ENCODE results near the gene PIK3R6.

PIK3R6 gene

GRCh38 chr17:8869114-8869815 lies 1.8 kb upstream of the PIK3R6 start:
- TF ChIP-seq, protein P1, sequence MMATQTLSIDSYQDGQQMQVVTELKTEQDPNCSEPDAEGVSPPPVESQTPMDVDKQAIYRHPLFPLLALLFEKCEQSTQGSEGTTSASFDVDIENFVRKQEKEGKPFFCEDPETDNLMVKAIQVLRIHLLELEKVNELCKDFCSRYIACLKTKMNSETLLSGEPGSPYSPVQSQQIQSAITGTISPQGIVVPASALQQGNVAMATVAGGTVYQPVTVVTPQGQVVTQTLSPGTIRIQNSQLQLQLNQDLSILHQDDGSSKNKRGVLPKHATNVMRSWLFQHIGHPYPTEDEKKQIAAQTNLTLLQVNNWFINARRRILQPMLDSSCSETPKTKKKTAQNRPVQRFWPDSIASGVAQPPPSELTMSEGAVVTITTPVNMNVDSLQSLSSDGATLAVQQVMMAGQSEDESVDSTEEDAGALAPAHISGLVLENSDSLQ (IDR thresholded peaks at IDR 0.05), result no peak
- TF ChIP-seq FOXK2 (IDR thresholded peaks at IDR 0.05) (no peak), FOXM1 (IDR thresholded peaks at IDR 0.05; ENCODE audit: borderline replicate concordance) (no peak), SP1 (IDR thresholded peaks at IDR 0.05) (no peak), NFRKB (IDR thresholded peaks at IDR 0.05) (no peak), ELF4 (IDR thresholded peaks at IDR 0.05) (no peak), HDGF (IDR thresholded peaks at IDR 0.05; ENCODE audit: borderline replicate concordance) (no peak), SUZ12 (IDR thresholded peaks at IDR 0.05) (no peak), CTBP1 (IDR thresholded peaks at IDR 0.05; ENCODE audit: borderline replicate concordance) (no peak), BHLHE40 (IDR thresholded peaks at IDR 0.05; ENCODE audit: borderline replicate concordance) (no peak), ARNT (IDR thresholded peaks at IDR 0.05) (no peak), TARDBP (IDR thresholded peaks at IDR 0.05) (no peak), LEF1 (IDR thresholded peaks at IDR 0.05; ENCODE audit: borderline replicate concordance) (no peak)
- ChIA-PET POLR2A (no interaction called here), CTCF (no interaction called here)
- no peak for DNase-seq (ENCODE audit: extremely low spot score)

DNA sequence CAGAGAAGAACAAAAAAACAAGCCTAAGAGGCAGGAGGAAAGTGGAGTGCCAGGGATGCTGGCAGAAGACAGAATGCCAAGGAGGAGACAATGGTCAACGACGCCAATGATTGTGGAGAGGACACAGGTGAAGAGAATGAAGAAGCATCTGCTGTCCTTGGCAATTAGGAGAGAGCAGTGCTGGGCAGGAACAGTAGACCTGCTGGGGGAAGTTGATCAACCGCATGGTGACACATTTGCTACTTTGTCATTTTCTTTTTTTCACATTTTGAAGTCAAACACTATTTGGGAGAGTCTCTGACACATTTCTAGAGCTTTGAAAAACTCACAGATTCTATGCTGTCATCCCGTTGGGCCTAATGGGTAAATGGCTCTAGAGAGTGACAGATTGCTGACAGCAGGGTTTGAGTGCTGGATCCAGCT lies 1.1 kb upstream of the PIK3R6 start:
- TF ChIP-seq HDGF (IDR thresholded peaks at IDR 0.05; ENCODE audit: borderline replicate concordance), result no peak
- TF ChIP-seq TARDBP (IDR thresholded peaks at IDR 0.05), result no peak
- no peak for TF ChIP-seq ARNT (IDR thresholded peaks at IDR 0.05)
- TF ChIP-seq FOXM1 (IDR thresholded peaks at IDR 0.05; ENCODE audit: borderline replicate concordance), result no peak
- no peak for TF ChIP-seq ELF4 (IDR thresholded peaks at IDR 0.05)
- no peak for TF ChIP-seq FOXK2 (IDR thresholded peaks at IDR 0.05)
- no peak for TF ChIP-seq CTBP1 (IDR thresholded peaks at IDR 0.05; ENCODE audit: borderline replicate concordance)
- no peak for TF ChIP-seq SP1 (IDR thresholded peaks at IDR 0.05)
- no peak for TF ChIP-seq BHLHE40 (IDR thresholded peaks at IDR 0.05; ENCODE audit: borderline replicate concordance)
- no peak for TF ChIP-seq ZNF384 (IDR thresholded peaks at IDR 0.05)
- TF ChIP-seq L3MBTL2 (conservative IDR thresholded peaks at IDR 0.05), result no peak
- no peak for TF ChIP-seq NFRKB (IDR thresholded peaks at IDR 0.05)
- no peak for TF ChIP-seq FOXA1 (IDR thresholded peaks at IDR 0.05)
- DNase-seq (ENCODE audit: extremely low spot score), result no peak
- ChIA-PET POLR2A (no interaction called here), CTCF (no interaction called here)

- POLR2A ChIA-PET, result no interaction called here
- TF ChIP-seq CTBP1 (IDR thresholded peaks at IDR 0.05; ENCODE audit: borderline replicate concordance) (no peak), FOXM1 (IDR thresholded peaks at IDR 0.05; ENCODE audit: borderline replicate concordance) (no peak), FOXA1 (IDR thresholded peaks at IDR 0.05) (no peak), SUZ12 (IDR thresholded peaks at IDR 0.05) (no peak), ELF4 (IDR thresholded peaks at IDR 0.05) (no peak), TARDBP (IDR thresholded peaks at IDR 0.05) (no peak), L3MBTL2 (conservative IDR thresholded peaks at IDR 0.05) (no peak), SP1 (IDR thresholded peaks at IDR 0.05) (no peak), ZNF384 (IDR thresholded peaks at IDR 0.05) (no peak), BHLHE40 (IDR thresholded peaks at IDR 0.05; ENCODE audit: borderline replicate concordance) (no peak), NFRKB (IDR thresholded peaks at IDR 0.05) (no peak), HDGF (IDR thresholded peaks at IDR 0.05; ENCODE audit: borderline replicate concordance) (no peak), FOXK2 (IDR thresholded peaks at IDR 0.05) (no peak), LEF1 (IDR thresholded peaks at IDR 0.05; ENCODE audit: borderline replicate concordance) (no peak), ARNT (IDR thresholded peaks at IDR 0.05) (no peak)
- TF ChIP-seq, protein P1 (IDR thresholded peaks at IDR 0.05), result no peak
- CTCF ChIA-PET, result no interaction called here
- DNase-seq (ENCODE audit: extremely low spot score), result no peak
These were observed 618 bp upstream of the PIK3R6 start for GRCh38 chr17:8868092-8868491.

- TF ChIP-seq ZNF384 (IDR thresholded peaks at IDR 0.05), result no peak
- TF ChIP-seq HDGF (IDR thresholded peaks at IDR 0.05; ENCODE audit: borderline replicate concordance), result no peak
- no peak for TF ChIP-seq L3MBTL2 (conservative IDR thresholded peaks at IDR 0.05)
- no peak for TF ChIP-seq SP1 (IDR thresholded peaks at IDR 0.05)
- TF ChIP-seq TARDBP (IDR thresholded peaks at IDR 0.05), result no peak
- TF ChIP-seq SUZ12 (IDR thresholded peaks at IDR 0.05), result no peak
- ChIA-PET CTCF (no interaction called here), POLR2A (no interaction called here)
- no peak for DNase-seq (ENCODE audit: extremely low spot score)
These were observed 1.7 kb downstream of the PIK3R6 start for GRCh38 chr17:8865811-8866210.

DNA sequence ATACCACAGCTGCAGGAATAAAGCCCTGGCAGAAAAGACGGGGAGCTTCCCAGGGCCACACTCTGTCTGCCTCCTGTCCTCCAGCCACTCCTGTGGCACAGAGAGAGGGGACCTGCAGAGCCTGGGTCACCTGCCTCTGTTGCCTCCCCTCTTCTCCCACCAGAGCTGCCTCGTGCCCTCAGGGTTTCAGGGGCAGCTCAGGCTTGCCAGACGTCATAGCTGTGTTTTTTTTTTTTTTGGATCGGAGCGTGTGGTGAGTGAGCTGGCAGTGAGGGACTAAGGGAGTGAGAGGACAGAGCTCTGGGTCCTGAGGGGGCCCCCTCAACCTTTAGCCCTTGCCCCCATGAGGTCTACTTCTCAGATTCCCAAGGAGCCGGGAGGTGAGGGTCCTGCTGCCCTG lies 2.1 kb downstream of the PIK3R6 start:
- ChIA-PET POLR2A (no interaction called here), CTCF (no interaction called here)
- TF ChIP-seq HDGF (IDR thresholded peaks at IDR 0.05; ENCODE audit: borderline replicate concordance), result no peak
- no peak for TF ChIP-seq FOXK2 (IDR thresholded peaks at IDR 0.05)
- no peak for TF ChIP-seq SP1 (IDR thresholded peaks at IDR 0.05)
- TF ChIP-seq ELF4 (IDR thresholded peaks at IDR 0.05), result no peak
- no peak for TF ChIP-seq LEF1 (IDR thresholded peaks at IDR 0.05; ENCODE audit: borderline replicate concordance)
- no peak for TF ChIP-seq CTBP1 (IDR thresholded peaks at IDR 0.05; ENCODE audit: borderline replicate concordance)
- TF ChIP-seq BHLHE40 (IDR thresholded peaks at IDR 0.05; ENCODE audit: borderline replicate concordance), result no peak
- TF ChIP-seq, protein P1 (IDR thresholded peaks at IDR 0.05), result no peak
- no peak for DNase-seq (ENCODE audit: extremely low spot score)

Measured in HEK293T (cell line).